Breast epithelium (tissue), 4 donors: ENCODE results near the gene RNF187. TPM values are rescaled to one million over a fixed set of nuclear protein-coding genes. Genes with fewer than 3 reads are reported as not detected.
A peak's percentile ranks its signal among the peaks of the same experiment; 100 is the strongest.
"Not testable (repeated sequence)": the region's sequence is repeated elsewhere in the genome, so short reads cannot be mapped to it uniquely, and the experiment has no call there.

ENCODE experiments used
- DNase-seq, 2 donors: peaks; one replicate each; pipeline ENCODE4 v3.0.0-alpha.2; 2019; ENCODE audit warnings: low spot score in 2 of 2
- H3K27ac ChIP-seq, 2 donors: fragments of 200-600 bp; sonication (generic) in 1 of 2; one replicate each; pipeline ENCODE4 v1.5.1; 2016 to 2019; ENCODE audit warnings: mild to moderate bottlenecking in 1 of 2
- H3K27me3 ChIP-seq, 2 donors: fragments of 200-600 bp; sonication (generic) in 1 of 2; one replicate each; pipeline versions ENCODE4 v1.5.1 to v1.6.0; 2017 to 2019; ENCODE audit warnings: control low read depth in 1 of 2, mild to moderate bottlenecking in 1 of 2
- H3K36me3 ChIP-seq: fragments of 200-600 bp; one replicate; pipeline ENCODE4 v1.5.1; 2019
- H3K4me1 ChIP-seq, 2 donors: fragments of 200-600 bp; sonication (generic); one replicate each; pipeline ENCODE4 v1.5.1; 2016 to 2019; ENCODE audit warnings: control low read depth in 1 of 2
- H3K4me3 ChIP-seq, 3 donors: fragments of 200-600 bp; sonication (generic); 1 replicate in 2 of 3; 2 replicates in 1 of 3; pipeline ENCODE4 v1.5.1; 2016 to 2019; ENCODE audit warnings: mild to moderate bottlenecking in 3 of 3, moderate library complexity in 2 of 3
- H3K9me3 ChIP-seq, 2 donors: fragments of 200-600 bp; sonication (generic) in 1 of 2; one replicate each; pipeline ENCODE4 v1.5.1; 2016 to 2019; ENCODE audit warnings: control low read depth in 1 of 2
- CTCF ChIP-seq, 3 donors: fragments of 450-650 bp; IDR thresholded peaks; one replicate each; pipeline ENCODE4 v1.5.1; 2016 to 2017; ENCODE audit warnings: antibody characterized with exemption in 3 of 3, mild to moderate bottlenecking in 3 of 3, moderate library complexity in 3 of 3
- POLR2A ChIP-seq: fragments of 450-650 bp; IDR thresholded peaks from one replicate; pipeline ENCODE4 v1.6.1; 2016; ENCODE audit warnings: antibody characterized with exemption, mild to moderate bottlenecking, moderate library complexity
- POLR2AphosphoS5 ChIP-seq, 3 donors: sonication (generic); formaldehyde crosslinking; IDR thresholded peaks; one replicate each; pipeline ENCODE4 v1.6.1; 2017; ENCODE audit warnings: antibody characterized with exemption in 3 of 3
- intact Hi-C: fragments of 100-400 bp; cut with DNase I; formaldehyde crosslinking; loops from one replicate; pipeline ENCODE4 v1.15.1; 2023; ENCODE audit warnings: low total_unique reads
- total RNA-seq, 3 donors: library from RNA; depleted of rRNA; stranded (reverse); fragments of >200 nt; gene quantifications; one replicate each; pipeline ENCODE4 v1.1.0, GENCODE V29; 2016

The RNF187 gene
- total RNA-seq, 3 donors from 2014 or later, result 26.9 to 33.7 (median 33.1) TPM

- Histone ChIP-seq H3K27me3 (no peaks in the 10 kb centered on the region), H3K4me1 (no peaks in the 10 kb centered on the region), H3K27ac (no peak overlapping the region), H3K9me3 (no peaks in the 10 kb centered on the region), H3K4me3 (no peak overlapping the region), H3K36me3 (peaks cover 5% of the 10 kb centered on the region)
- intact Hi-C loops, result no loop called here
- TF ChIP-seq POLR2AphosphoS5 (IDR thresholded peaks at IDR 0.05) (no peak), CTCF (IDR thresholded peaks at IDR 0.05) (no peak), POLR2A (no peak)
- DNase-seq, result no peak
Observed at GRCh38 chr1:228497206-228497605, 10.0 kb downstream of the RNF187 start.

- Histone ChIP-seq H3K9me3 (no peaks in the 10 kb centered on the region), H3K4me3 (no peak overlapping the region), H3K27ac (no peak overlapping the region), H3K27me3 (no peaks in the 10 kb centered on the region), H3K36me3 (peaks cover 5% of the 10 kb centered on the region), H3K4me1 (no peaks in the 10 kb centered on the region)
- DNase-seq, result no peak
- intact Hi-C loops, result no loop called here
- TF ChIP-seq CTCF (IDR thresholded peaks at IDR 0.05) (no peak), POLR2A (no peak), POLR2AphosphoS5 (IDR thresholded peaks at IDR 0.05) (no peak)
Observed at GRCh38 chr1:228497817-228498216, 10.6 kb downstream of the RNF187 start.

DNA sequence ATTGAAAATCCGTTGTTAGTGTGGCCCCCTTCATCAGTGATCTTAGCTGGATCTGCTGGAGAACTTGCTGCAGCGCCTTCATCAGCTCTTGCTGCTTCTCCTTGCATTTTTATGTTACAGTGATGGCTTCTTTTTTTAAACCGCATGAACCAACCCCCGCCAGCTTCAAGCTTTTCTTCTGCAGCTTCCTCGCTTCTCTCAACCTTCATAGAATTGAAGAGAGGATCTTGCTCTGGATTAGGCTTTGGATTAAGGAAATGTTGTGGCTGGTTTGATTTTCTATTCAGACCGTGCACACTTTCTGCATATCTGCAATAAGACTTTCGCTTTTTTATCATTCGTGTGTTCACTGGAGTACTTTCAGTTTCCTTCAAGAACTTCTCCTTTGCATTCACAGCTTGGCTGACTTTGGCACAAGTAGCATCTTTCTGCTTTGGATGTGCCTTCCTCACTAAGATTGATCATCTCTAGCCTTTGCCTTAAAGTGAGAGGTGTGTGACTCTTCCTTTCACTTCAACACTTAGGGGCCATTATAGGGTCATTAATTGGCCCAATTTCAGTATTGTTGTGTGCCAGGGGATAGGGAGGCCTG, 13.1 kb downstream of the RNF187 start:
- H3K27me3 ChIP-seq, result no peaks in the 10 kb centered on the region
- DNase-seq, result no peak
- no peaks in the 10 kb centered on the region for H3K9me3 ChIP-seq
- TF ChIP-seq POLR2A (no peak), POLR2AphosphoS5 (IDR thresholded peaks at IDR 0.05) (no peak), CTCF (IDR thresholded peaks at IDR 0.05) (no peak)
- no peaks in the 10 kb centered on the region for H3K4me1 ChIP-seq
- no peak overlapping the region for H3K27ac ChIP-seq
- intact Hi-C loops, result no loop called here
- no peaks in the 10 kb centered on the region for H3K36me3 ChIP-seq
- no peak overlapping the region for H3K4me3 ChIP-seq

DNA sequence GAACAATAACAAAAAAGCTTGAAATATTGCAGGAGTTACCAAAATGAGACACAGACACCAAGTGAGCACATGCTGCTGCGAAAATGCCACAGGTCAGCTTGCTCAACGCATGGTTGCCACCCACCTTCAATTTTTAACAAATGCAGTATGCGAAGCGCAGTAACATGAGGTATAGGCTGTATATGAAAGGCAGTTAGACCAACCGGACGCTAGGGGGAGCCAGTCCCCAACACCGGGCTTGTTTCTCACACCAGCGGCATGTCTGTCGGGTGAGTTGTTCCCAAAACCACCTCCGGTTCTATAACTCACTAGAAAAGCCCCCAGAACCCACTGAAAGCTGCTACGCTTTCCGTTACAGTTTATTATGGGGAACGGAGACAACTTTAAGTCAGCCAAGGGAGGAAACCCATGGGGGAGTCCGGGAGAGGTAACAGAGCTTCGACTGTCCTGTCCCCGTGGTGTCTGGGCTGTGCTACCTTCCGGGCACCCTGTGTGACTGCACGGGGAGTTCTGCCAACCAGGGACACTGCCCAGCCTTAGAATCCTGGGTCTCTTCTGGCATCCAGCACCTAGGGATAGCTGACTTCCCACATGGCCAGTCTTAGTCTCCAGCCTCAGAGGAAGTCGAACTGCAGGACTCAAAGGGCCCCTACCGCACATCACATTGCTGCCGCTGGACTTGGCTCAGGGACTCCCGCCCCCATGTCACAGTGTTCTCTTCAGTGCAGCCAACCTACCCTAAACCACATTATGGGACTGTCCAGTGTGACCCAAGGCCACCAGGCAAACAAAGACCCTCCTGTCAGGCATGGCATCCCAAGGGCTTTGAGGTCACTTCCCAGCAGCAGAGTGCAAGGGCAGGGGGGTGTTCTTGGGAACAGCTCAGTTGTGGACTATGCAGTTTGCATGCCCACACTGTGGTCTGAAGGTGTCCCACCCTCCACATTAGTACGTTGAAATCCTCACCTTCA, 14.0 kb downstream of the RNF187 start:
- intact Hi-C loops, result no loop called here
- peak; percentile 72 to 84 for DNase-seq
- Histone ChIP-seq H3K4me3 (peak overlapping the region in 2 of 3 donors; percentile 37 to 61), H3K4me1 (no peaks in the 10 kb centered on the region), H3K36me3 (no peaks in the 10 kb centered on the region), H3K9me3 (no peaks in the 10 kb centered on the region), H3K27me3 (no peaks in the 10 kb centered on the region), H3K27ac (peak overlapping the region in 1 of 2 donors; percentile 14)
- TF ChIP-seq CTCF (IDR thresholded peaks at IDR 0.05) (peak; percentile 77 to 85 (median 79)), POLR2A (no peak)

GRCh38 chr1:228502522-228502921, 15.3 kb downstream of the RNF187 start:
- Histone ChIP-seq H3K9me3 (no peaks in the 10 kb centered on the region), H3K27me3 (no peaks in the 10 kb centered on the region), H3K4me1 (no peaks in the 10 kb centered on the region), H3K36me3 (no peaks in the 10 kb centered on the region), H3K4me3 (no peak overlapping the region), H3K27ac (no peak overlapping the region)
- TF ChIP-seq POLR2AphosphoS5 (IDR thresholded peaks at IDR 0.05) (no peak), POLR2A (no peak), CTCF (IDR thresholded peaks at IDR 0.05) (no peak)
- intact Hi-C loops, result no loop called here
- no peak for DNase-seq

DNA sequence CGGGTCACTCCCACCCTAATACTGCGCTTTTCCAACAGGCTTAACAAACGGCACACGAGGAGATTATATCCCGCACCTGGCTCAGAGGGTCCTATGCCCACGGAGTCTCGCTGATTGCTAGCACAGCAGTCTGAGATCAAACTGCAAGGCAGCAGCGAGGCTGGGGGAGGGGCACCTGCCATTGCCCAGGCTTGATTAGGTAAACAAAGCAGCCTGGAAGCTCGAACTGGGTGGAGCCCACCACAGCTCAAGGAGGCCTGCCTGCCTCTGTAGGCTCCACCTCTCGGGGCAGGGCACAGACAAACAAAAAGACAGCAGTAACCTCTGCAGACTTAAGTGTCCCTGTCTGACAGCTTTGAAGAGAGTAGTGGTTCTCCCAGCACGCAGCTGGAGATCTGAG, 18.8 kb downstream of the RNF187 start:
- H3K4me3 ChIP-seq, intact Hi-C loops, H3K4me1 ChIP-seq, H3K27ac ChIP-seq, H3K27me3 ChIP-seq, H3K36me3 ChIP-seq, DNase-seq, H3K9me3 ChIP-seq: not testable (repeated sequence)
